NB4 (cell line): ENCODE data around the gene RRH.
"Not testable (repeated sequence)": the region's sequence is repeated elsewhere in the genome, so short reads cannot be mapped to it uniquely, and the experiment has no call there.

Experiments
- DNase-seq: peaks from one replicate; pipeline ENCODE4 v3.0.0; 2010; ENCODE audit warnings: low read depth
- H3K4me3 ChIP-seq: one replicate; pipeline ENCODE4 v1.5.1; 2011; ENCODE audit warnings: mild to moderate bottlenecking, low read depth, low read length, moderate library complexity
- CTCF ChIP-seq: IDR thresholded peaks from one replicate; pipeline ENCODE4 v1.5.1; 2012; ENCODE audit warnings: low read depth, low read length
- MAX ChIP-seq: IDR thresholded peaks from 2 replicates; pipeline ENCODE4 v1.6.1; 2011; ENCODE audit warnings: low read depth, low read length
- MYC ChIP-seq: IDR thresholded peaks from 2 replicates; pipeline ENCODE4 v1.6.1; 2011; ENCODE audit warnings: low read depth, low read length
- POLR2A ChIP-seq: IDR thresholded peaks from 2 replicates; pipeline ENCODE4 v1.6.1; 2011; ENCODE audit warnings: mild to moderate bottlenecking; ENCODE audit not compliant: insufficient read length; ENCODE audit errors: extremely low read depth

The RRH gene

GRCh38 chr4:109827672-109828071, at the start of gene RRH:
Gene RRH, plus strand, starts transcription at chr4:109827972. Its CDS starts 56 bp downstream, at chr4:109828028.
- no peak for DNase-seq
- no peak within 1 kb of the TSS for H3K4me3 ChIP-seq
- TF ChIP-seq POLR2A = no peak
- no peak for TF ChIP-seq MAX
- no peak for TF ChIP-seq CTCF
- no peak for TF ChIP-seq MYC

- H3K4me3 ChIP-seq, DNase-seq: not testable (repeated sequence)
Observed at GRCh38 chr4:109782092-109782491, 45.7 kb upstream of the RRH start.

- TF ChIP-seq MAX = no peak
- no peak for TF ChIP-seq POLR2A
- TF ChIP-seq MYC = no peak
- TF ChIP-seq CTCF = no peak
- no peak overlapping the region for H3K4me3 ChIP-seq
- no peak for DNase-seq
Observed at GRCh38 chr4:109786846-109787245, 40.9 kb upstream of the RRH start.

- H3K4me3 ChIP-seq = no peak overlapping the region
- DNase-seq = no peak
- TF ChIP-seq MAX (no peak), CTCF (no peak), POLR2A (no peak), MYC (no peak)
Observed at GRCh38 chr4:109787807-109788206, 40.0 kb upstream of the RRH start.

- no peak for DNase-seq
- no peak for TF ChIP-seq CTCF
- TF ChIP-seq POLR2A = no peak
Observed at GRCh38 chr4:109795059-109795458, 32.7 kb upstream of the RRH start.

GRCh38 chr4:109798866-109799265, 28.9 kb upstream of the RRH start:
- no peak for DNase-seq
- H3K4me3 ChIP-seq = no peak overlapping the region
- TF ChIP-seq MAX (no peak), POLR2A (no peak)

More at GRCh38 chr4:109795059-109795458, 32.7 kb upstream of the RRH start:
- no peak overlapping the region for H3K4me3 ChIP-seq

GRCh38 chr4:109801099-109801789, 26.5 kb upstream of the RRH start:
- TF ChIP-seq CTCF (no peak), MYC (no peak), MAX (no peak), POLR2A (no peak)
- DNase-seq = no peak
- H3K4me3 ChIP-seq = no peak overlapping the region
